Measurements from ENCODE around the gene RERE.

- TF ChIP-seq ZBTB7A (IDR thresholded peaks at IDR 0.05; ENCODE audit: low read depth): no peak
- no peak for TF ChIP-seq EP300 (IDR thresholded peaks at IDR 0.05; ENCODE audit: borderline replicate concordance)
- TF ChIP-seq USF1 (IDR thresholded peaks at IDR 0.05): no peak
- no peak for TF ChIP-seq NFIC (IDR thresholded peaks at IDR 0.05)
- TF ChIP-seq REST (IDR thresholded peaks at IDR 0.05; ENCODE audit: low read depth): no peak
- no peak for TF ChIP-seq RAD21 (IDR thresholded peaks at IDR 0.05; ENCODE audit: low read depth)
- TF ChIP-seq FOXM1 (IDR thresholded peaks at IDR 0.05; ENCODE audit: borderline replicate concordance, low read depth): no peak
Observed at GRCh38 chr1:8646189-8646588, 171.3 kb downstream of the RERE start.

Data from Ishikawa (cell line).